Keratinocyte (primary cell): ENCODE data around the gene LASP1NB.

Source experiments
- DNase-seq: peaks from one replicate; pipeline ENCODE4 v3.0.0-alpha.2; 2011; ENCODE audit warnings: low read depth, missing footprints, low spot score
- FAIRE-seq: peaks from 2 replicates; lab custom pipeline; 2011; peaks lifted over from hg19 to GRCh38; lab: Jason Lieb, UNC
- H2AFZ ChIP-seq: 2 replicates; pipeline ENCODE4 v1.6.0; 2012; ENCODE audit warnings: low read length, control low read depth, inconsistent platforms; ENCODE audit not compliant: control insufficient read depth
- H3K27ac ChIP-seq: 2 replicates; pipeline ENCODE4 v1.5.1; 2011; ENCODE audit warnings: low read length; ENCODE audit not compliant: control insufficient read depth, insufficient read depth
- H3K27me3 ChIP-seq: 3 replicates; pipeline ENCODE4 v1.6.0; 2011; ENCODE audit warnings: low read length; ENCODE audit not compliant: control insufficient read depth, insufficient read depth; ENCODE audit errors: extremely low read depth
- H3K36me3 ChIP-seq, 2 experiments: 2 replicates in 1 of 2; 3 replicates in 1 of 2; pipeline ENCODE4 v1.5.1; 2011; ENCODE audit warnings: low read length in 2 of 2, mild to moderate bottlenecking in 1 of 2; ENCODE audit not compliant: control insufficient read depth in 2 of 2, insufficient read depth in 2 of 2; ENCODE audit errors: extremely low read depth in 1 of 2
- H3K4me1 ChIP-seq: 3 replicates; pipeline ENCODE4 v1.5.1; 2011; ENCODE audit warnings: low read length; ENCODE audit not compliant: control insufficient read depth, insufficient read depth; ENCODE audit errors: extremely low read depth
- H3K4me2 ChIP-seq: 3 replicates; pipeline ENCODE4 v1.6.0; 2011; ENCODE audit warnings: low read depth, low read length; ENCODE audit not compliant: control insufficient read depth, insufficient read depth; ENCODE audit errors: extremely low read depth
- H3K4me3 ChIP-seq, 3 experiments: fragments of 200-600 bp in 1 of 3; sonication (generic) in 1 of 3; 2 replicates in 2 of 3; 3 replicates in 1 of 3; pipeline ENCODE4 v1.5.1; 2011 to 2016; ENCODE audit warnings: low read length in 3 of 3, mild to moderate bottlenecking in 3 of 3, control low read depth in 2 of 3, inconsistent platforms in 1 of 3, low read depth in 1 of 3, mixed read lengths in 1 of 3, mixed run types in 1 of 3, moderate library complexity in 1 of 3; ENCODE audit not compliant: control insufficient read depth in 2 of 3, insufficient read depth in 2 of 3; ENCODE audit errors: extremely low read depth in 1 of 3
- H3K79me2 ChIP-seq: 2 replicates; pipeline ENCODE4 v1.6.0; 2012; ENCODE audit warnings: low read length; ENCODE audit not compliant: control insufficient read depth, insufficient read depth
- H3K9ac ChIP-seq: 3 replicates; pipeline ENCODE4 v1.6.0; 2011; ENCODE audit warnings: low read length; ENCODE audit not compliant: control insufficient read depth, insufficient read depth; ENCODE audit errors: extremely low read depth
- H3K9me1 ChIP-seq: 3 replicates; pipeline ENCODE4 v1.6.0; 2011; ENCODE audit warnings: low read length; ENCODE audit not compliant: control insufficient read depth, insufficient read depth; ENCODE audit errors: extremely low read depth
- H3K9me3 ChIP-seq: 2 replicates; pipeline ENCODE4 v1.5.1; 2012; ENCODE audit warnings: low read depth, low read length; ENCODE audit not compliant: control insufficient read depth
- H4K20me1 ChIP-seq: 3 replicates; pipeline ENCODE4 v1.6.0; 2011; ENCODE audit warnings: low read length; ENCODE audit not compliant: control insufficient read depth, insufficient read depth; ENCODE audit errors: extremely low read depth
- CTCF ChIP-seq, 3 experiments: IDR thresholded peaks in 1 of 3; conservative IDR thresholded peaks in 1 of 3; optimal IDR thresholded peaks in 1 of 3; 2 replicates in 2 of 3; 3 replicates in 1 of 3; pipeline versions ENCODE3 to v1.5.1; 2011; ENCODE audit warnings: low read length in 3 of 3, mild to moderate bottlenecking in 3 of 3, moderate library complexity in 2 of 3, control low read depth in 1 of 3, inconsistent platforms in 1 of 3; ENCODE audit not compliant: insufficient read depth in 2 of 3; ENCODE audit errors: extremely low read depth in 1 of 3
- EZH2 ChIP-seq: IDR thresholded peaks from one replicate; pipeline ENCODE4 v1.6.1; 2012; ENCODE audit warnings: inconsistent platforms, mild to moderate bottlenecking, low read length, moderate library complexity
- dilution Hi-C: fragments of 300-500 bp; cut with MboI; formaldehyde crosslinking; loops from one replicate; pipeline ENCODE4 v1.7.0; 2020; ENCODE audit warnings: low sequenced_read_pairs; ENCODE audit not compliant: extremely low pct_ligation_motif_present

Gene LASP1NB

GRCh38 chr17:38920374-38921291 lies 4.8 kb upstream of the LASP1NB start:
- dilution Hi-C loops, result no loop called here
- TF ChIP-seq EZH2 (no peak), CTCF (optimal IDR thresholded peaks at IDR 0.05 in 1 of 3, IDR thresholded peaks at IDR 0.05 in 1 of 3, conservative IDR thresholded peaks at IDR 0.05 in 1 of 3; ENCODE audit: extremely low read depth in 1 of 3, insufficient read depth in 2 of 3, low read length in 3 of 3) (no peak)
- H3K27me3 ChIP-seq, result no peaks in the 10 kb centered on the region
- no peaks in the 10 kb centered on the region for H3K9me3 ChIP-seq
- H3K4me1 ChIP-seq, result no peaks in the 10 kb centered on the region
- H3K4me3 ChIP-seq, result no peak overlapping the region
- no peak overlapping the region for H2AFZ ChIP-seq
- no peak for FAIRE-seq
- peaks cover 29 to 35% of the 10 kb centered on the region in 2 experiments for H3K36me3 ChIP-seq
- no peaks in the 10 kb centered on the region for H3K9me1 ChIP-seq
- DNase-seq, result no peak
- no peak overlapping the region for H3K9ac ChIP-seq
- no peaks in the 10 kb centered on the region for H3K79me2 ChIP-seq
- H3K4me2 ChIP-seq, result no peak overlapping the region
- H3K27ac ChIP-seq, result no peak overlapping the region
- H4K20me1 ChIP-seq, result peaks cover 5% of the 10 kb centered on the region

- no peak overlapping the region for H3K4me3 ChIP-seq
- no peak for FAIRE-seq
- H2AFZ ChIP-seq, result no peak overlapping the region
- no peaks in the 10 kb centered on the region for H3K4me1 ChIP-seq
- H3K9me1 ChIP-seq, result no peaks in the 10 kb centered on the region
- H3K27ac ChIP-seq, result no peak overlapping the region
- H3K4me2 ChIP-seq, result no peak overlapping the region
- no peaks in the 10 kb centered on the region for H3K79me2 ChIP-seq
- H3K36me3 ChIP-seq, result peaks cover 25 to 28% of the 10 kb centered on the region in 2 experiments
- H3K27me3 ChIP-seq, result no peaks in the 10 kb centered on the region
- H3K9ac ChIP-seq, result no peak overlapping the region
- TF ChIP-seq CTCF (optimal IDR thresholded peaks at IDR 0.05 in 1 of 3, IDR thresholded peaks at IDR 0.05 in 1 of 3, conservative IDR thresholded peaks at IDR 0.05 in 1 of 3; ENCODE audit: extremely low read depth in 1 of 3, insufficient read depth in 2 of 3, low read length in 3 of 3) (no peak), EZH2 (no peak)
- peaks cover 3% of the 10 kb centered on the region for H4K20me1 ChIP-seq
- DNase-seq, result no peak
- H3K9me3 ChIP-seq, result no peaks in the 10 kb centered on the region
- dilution Hi-C loops, result no loop called here
Measured at GRCh38 chr17:38921756-38922411, 3.5 kb upstream of the LASP1NB start.
